ENCODE measurements around the gene SRSF2. TPM values are rescaled to one million over a fixed set of nuclear protein-coding genes. Genes with fewer than 3 reads are reported as not detected.
"Not testable (repeated sequence)": the region's sequence is repeated elsewhere in the genome, so short reads cannot be mapped to it uniquely, and the experiment has no call there.

The SRSF2 gene
- total RNA-seq, 2 donors from 2014 or later: 254 to 438 TPM

GRCh38 chr17:76732734-76733617 is 4.2 kb downstream of the SRSF2 start:
- peak overlapping the region; percentile 83 for H3K27ac Mint-ChIP-seq
- H3K36me3 Mint-ChIP-seq (ENCODE audit: low read depth): peaks cover 97% of the 10 kb centered on the region
- no peaks in the 10 kb centered on the region for H3K9me3 Mint-ChIP-seq
- peaks cover 21% of the 10 kb centered on the region for H3K4me1 Mint-ChIP-seq
- no peak for ATAC-seq (replicated peaks)
- peak overlapping the region; percentile 89 for H3K4me3 Mint-ChIP-seq
- no peaks in the 10 kb centered on the region for H3K27me3 Mint-ChIP-seq

DNA sequence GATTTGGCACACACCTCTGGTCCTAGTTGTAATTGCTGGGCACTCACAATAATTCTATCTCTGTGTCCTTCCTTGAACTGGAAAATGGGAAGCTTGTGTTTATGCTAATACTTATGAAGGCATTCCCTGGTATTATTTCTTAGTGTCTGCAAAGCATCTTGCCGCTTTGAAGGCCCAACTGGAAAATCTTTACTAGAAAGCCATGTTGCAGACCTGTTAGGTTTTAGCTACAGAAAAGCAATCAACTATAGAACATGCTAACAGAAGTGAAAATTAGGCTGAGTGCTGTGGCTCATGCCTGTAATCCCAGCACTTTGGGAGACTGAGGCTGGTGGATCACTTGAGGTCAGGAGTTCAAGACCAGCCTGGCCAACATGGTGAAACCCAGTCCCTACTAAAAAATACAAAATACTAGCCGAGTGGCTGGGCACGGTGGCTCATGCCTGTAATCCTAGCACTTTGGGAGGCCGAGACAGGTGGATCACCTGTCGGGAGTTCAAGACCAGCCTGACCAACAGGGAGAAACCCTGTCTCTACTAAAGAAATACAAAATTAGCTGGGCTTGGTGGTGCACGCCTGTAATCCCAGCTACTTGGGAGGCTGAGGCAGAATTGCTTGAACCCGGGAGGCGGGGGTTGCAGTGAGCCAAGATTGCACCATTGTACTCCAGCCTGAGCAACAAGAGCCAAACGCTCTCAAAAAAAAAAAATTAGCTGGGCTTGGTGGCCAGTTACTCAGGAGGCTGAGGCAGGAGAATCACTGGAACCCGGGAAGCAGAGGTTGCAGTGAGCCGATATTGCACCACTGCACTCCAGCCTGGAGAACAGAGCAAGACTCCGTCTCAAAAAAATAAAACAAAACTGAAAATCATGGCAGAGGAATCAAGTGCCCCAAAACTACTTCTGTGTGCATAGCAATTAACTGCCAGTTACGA is 5.1 kb downstream of the SRSF2 start:
- H3K4me3 Mint-ChIP-seq: peak overlapping the region; percentile 89
- not testable (repeated sequence) for H3K9me3 Mint-ChIP-seq; H3K27me3 Mint-ChIP-seq; ATAC-seq (replicated peaks)
- peaks cover 21% of the 10 kb centered on the region for H3K4me1 Mint-ChIP-seq
- H3K36me3 Mint-ChIP-seq (ENCODE audit: low read depth): peaks cover 97% of the 10 kb centered on the region
- H3K27ac Mint-ChIP-seq: peak overlapping the region; percentile 54

GRCh38 chr17:76727745-76728456 is 9.2 kb downstream of the SRSF2 start:
- Mint-ChIP-seq H3K4me3 (peak overlapping the region; percentile 99), H3K36me3 (ENCODE audit: low read depth) (peaks cover 97% of the 10 kb centered on the region), H3K9me3 (no peaks in the 10 kb centered on the region), H3K27me3 (no peaks in the 10 kb centered on the region), H3K4me1 (peaks cover 5% of the 10 kb centered on the region), H3K27ac (peak overlapping the region; percentile 98)
- no peak for ATAC-seq (replicated peaks)

GRCh38 chr17:76726776-76727718 is 10.1 kb downstream of the SRSF2 start, which contains the start of gene METTL23:
TSS of gene METTL23 (plus strand) at chr17:76726839. CDS start at chr17:76729711, 2,872 bp downstream.
- peaks cover 4% of the 10 kb centered on the region for H3K4me1 Mint-ChIP-seq
- H3K27ac Mint-ChIP-seq: peak within 1 kb of the TSS; percentile 98
- H3K36me3 Mint-ChIP-seq (ENCODE audit: low read depth): peaks cover 97% of the 10 kb centered on the region
- no peaks in the 10 kb centered on the region for H3K9me3 Mint-ChIP-seq
- peak within 1 kb of the TSS; percentile 99 for H3K4me3 Mint-ChIP-seq
- H3K27me3 Mint-ChIP-seq: no peaks in the 10 kb centered on the region
- ATAC-seq (replicated peaks): peak; percentile 65

- no peaks in the 10 kb centered on the region for H3K9me3 Mint-ChIP-seq
- peaks cover 9% of the 10 kb centered on the region for H3K4me1 Mint-ChIP-seq
- peak within 1 kb of the TSS; percentile 98 for H3K27ac Mint-ChIP-seq
- ATAC-seq (replicated peaks): peak; percentile 82
- H3K4me3 Mint-ChIP-seq: peak within 1 kb of the TSS; percentile 99
- H3K36me3 Mint-ChIP-seq (ENCODE audit: low read depth): peaks cover 97% of the 10 kb centered on the region
- no peaks in the 10 kb centered on the region for H3K27me3 Mint-ChIP-seq
Observed at GRCh38 chr17:76726231-76726775, 10.8 kb downstream of the SRSF2 start, which contains the start of gene JMJD6. TSS of gene JMJD6 (minus strand) at chr17:76726606. CDS start at chr17:76726475, 131 bp downstream.

DNA sequence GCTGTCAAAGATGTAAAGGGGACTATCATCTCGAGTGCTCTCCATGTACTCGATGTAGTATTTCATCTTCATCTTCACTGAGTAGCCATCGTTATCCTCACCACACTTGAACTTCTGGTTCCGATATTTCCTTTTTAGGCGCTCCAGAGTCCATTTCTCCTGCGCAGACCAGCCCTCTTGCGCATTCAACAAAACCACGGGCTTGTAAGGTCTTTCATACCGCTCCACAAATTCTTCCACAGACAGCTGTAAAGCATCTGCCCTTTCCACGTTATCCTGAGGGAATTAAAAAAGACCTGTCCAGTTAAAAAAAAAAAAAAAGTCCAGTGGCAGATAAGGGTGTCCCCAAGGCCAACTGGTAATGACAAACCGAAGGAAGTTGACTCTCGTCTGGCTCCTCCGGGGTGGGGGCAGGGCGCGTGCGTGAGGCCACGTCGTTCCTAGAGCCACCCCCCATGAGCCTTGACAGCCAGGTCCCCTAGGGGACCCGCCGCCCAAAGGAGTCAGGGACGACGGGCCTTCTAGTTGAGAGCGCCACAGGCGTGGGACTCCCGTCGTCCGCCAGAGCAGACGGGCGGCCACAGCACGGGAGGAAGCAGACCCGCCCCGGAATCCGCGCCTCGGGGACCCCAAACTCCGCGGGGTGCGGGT is 11.4 kb downstream of the SRSF2 start:
- no peaks in the 10 kb centered on the region for H3K9me3 Mint-ChIP-seq
- H3K27ac Mint-ChIP-seq: peak overlapping the region; percentile 98
- H3K27me3 Mint-ChIP-seq: no peaks in the 10 kb centered on the region
- ATAC-seq (replicated peaks): peak; percentile 51
- H3K36me3 Mint-ChIP-seq (ENCODE audit: low read depth): peaks cover 97% of the 10 kb centered on the region
- H3K4me1 Mint-ChIP-seq: peaks cover 9% of the 10 kb centered on the region
- peak overlapping the region; percentile 99 for H3K4me3 Mint-ChIP-seq

- Mint-ChIP-seq H3K4me3 (peak overlapping the region; percentile 99), H3K27ac (no peak overlapping the region), H3K27me3 (no peaks in the 10 kb centered on the region), H3K9me3 (no peaks in the 10 kb centered on the region), H3K4me1 (peaks cover 5% of the 10 kb centered on the region), H3K36me3 (ENCODE audit: low read depth) (peaks cover 97% of the 10 kb centered on the region)
- no peak for ATAC-seq (replicated peaks)
Observed at GRCh38 chr17:76723812-76724211, 13.3 kb downstream of the SRSF2 start.

- ATAC-seq (replicated peaks); H3K27me3 Mint-ChIP-seq; H3K4me1 Mint-ChIP-seq; H3K27ac Mint-ChIP-seq; H3K9me3 Mint-ChIP-seq: not testable (repeated sequence)
- H3K36me3 Mint-ChIP-seq (ENCODE audit: low read depth): peaks cover 97% of the 10 kb centered on the region
- peak overlapping the region; percentile 99 for H3K4me3 Mint-ChIP-seq
Observed at GRCh38 chr17:76722977-76723376, 14.2 kb downstream of the SRSF2 start.

- peaks cover 97% of the 10 kb centered on the region for H3K36me3 Mint-ChIP-seq (ENCODE audit: low read depth)
- peaks cover 5% of the 10 kb centered on the region for H3K4me1 Mint-ChIP-seq
Observed at GRCh38 chr17:76722279-76722678, 14.9 kb downstream of the SRSF2 start.

DNA sequence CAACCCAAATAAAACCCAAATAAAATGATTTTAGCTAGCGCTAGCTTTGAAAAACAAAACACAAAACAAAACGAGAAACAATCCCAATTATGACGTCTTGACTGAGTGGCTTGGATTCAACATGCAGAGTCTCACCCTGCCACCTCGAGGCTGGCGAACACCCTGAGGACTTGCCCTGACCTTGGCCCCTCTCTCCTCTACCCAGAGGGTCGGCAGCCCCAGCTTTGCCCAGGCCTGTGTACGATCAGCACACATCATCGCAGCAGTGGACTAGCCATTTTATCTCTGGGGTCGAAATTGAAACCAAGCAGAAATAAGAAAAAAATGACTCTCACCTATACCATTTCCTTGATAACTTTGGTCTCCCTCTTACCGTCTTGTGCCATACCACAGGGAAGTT is 15.7 kb downstream of the SRSF2 start:
- Mint-ChIP-seq H3K9me3 (no peaks in the 10 kb centered on the region), H3K36me3 (ENCODE audit: low read depth) (peaks cover 100% of the 10 kb centered on the region), H3K27me3 (no peaks in the 10 kb centered on the region), H3K27ac (peak overlapping the region; percentile 50), H3K4me3 (peak overlapping the region; percentile 58), H3K4me1 (peaks cover 7% of the 10 kb centered on the region)
- no peak for ATAC-seq (replicated peaks)

More at GRCh38 chr17:76722279-76722678, 14.9 kb downstream of the SRSF2 start:
- Mint-ChIP-seq H3K9me3 (no peaks in the 10 kb centered on the region), H3K4me3 (peak overlapping the region; percentile 58), H3K27ac (no peak overlapping the region), H3K27me3 (no peaks in the 10 kb centered on the region)
- ATAC-seq (replicated peaks): no peak

- Mint-ChIP-seq H3K4me3 (peak overlapping the region; percentile 15), H3K27me3 (no peaks in the 10 kb centered on the region), H3K36me3 (ENCODE audit: low read depth) (peaks cover 100% of the 10 kb centered on the region), H3K9me3 (no peaks in the 10 kb centered on the region), H3K4me1 (peaks cover 12% of the 10 kb centered on the region), H3K27ac (no peak overlapping the region)
- no peak for ATAC-seq (replicated peaks)
Observed at GRCh38 chr17:76720941-76721340, 16.2 kb downstream of the SRSF2 start.

GRCh38 chr17:76720211-76720610 is 16.9 kb downstream of the SRSF2 start:
- Mint-ChIP-seq H3K36me3 (ENCODE audit: low read depth) (peaks cover 100% of the 10 kb centered on the region), H3K9me3 (no peaks in the 10 kb centered on the region), H3K27me3 (no peaks in the 10 kb centered on the region), H3K27ac (no peak overlapping the region), H3K4me1 (peaks cover 17% of the 10 kb centered on the region), H3K4me3 (peak overlapping the region; percentile 15)
- no peak for ATAC-seq (replicated peaks)

All from activated T-helper 17 cell treated with anti-CD3 and anti-CD28 coated beads, Interleukin-2, amount 50 U/mL, for 72 hours (primary cell).